Activated naive CD8-positive, alpha-beta T cell treated with anti-CD3 and anti-CD28 coated beads, Interleukin-2, amount 50 U/mL, for 24 hours (primary cell): ENCODE measurements around the gene HOXD3.

Source experiments
- ATAC-seq: fragments of 150-1000 bp; cut with Tn5 transposase; one replicate; pipeline ENCODE4 v1.10.0; 2021
- DNase-seq: peaks from one replicate; pipeline ENCODE4 v3.0.0; 2021
- H3K27ac Mint-ChIP-seq: one replicate; pipeline ENCODE4 v1.8.0; 2021; ENCODE audit warnings: mild to moderate bottlenecking, mixed read lengths
- H3K27me3 Mint-ChIP-seq: one replicate; pipeline ENCODE4 v1.8.0; 2021; ENCODE audit warnings: mixed read lengths
- H3K36me3 Mint-ChIP-seq: one replicate; pipeline ENCODE4 v1.8.0; 2021; ENCODE audit warnings: low read depth, mixed read lengths
- H3K4me1 Mint-ChIP-seq: one replicate; pipeline ENCODE4 v1.8.0; 2021; ENCODE audit warnings: mixed read lengths
- H3K4me3 Mint-ChIP-seq: one replicate; pipeline ENCODE4 v1.8.0; 2021; ENCODE audit warnings: mild to moderate bottlenecking, moderate library complexity, mixed read lengths
- H3K9me3 Mint-ChIP-seq: one replicate; pipeline ENCODE4 v1.8.0; 2021; ENCODE audit warnings: mixed read lengths

HOXD3 gene

DNA sequence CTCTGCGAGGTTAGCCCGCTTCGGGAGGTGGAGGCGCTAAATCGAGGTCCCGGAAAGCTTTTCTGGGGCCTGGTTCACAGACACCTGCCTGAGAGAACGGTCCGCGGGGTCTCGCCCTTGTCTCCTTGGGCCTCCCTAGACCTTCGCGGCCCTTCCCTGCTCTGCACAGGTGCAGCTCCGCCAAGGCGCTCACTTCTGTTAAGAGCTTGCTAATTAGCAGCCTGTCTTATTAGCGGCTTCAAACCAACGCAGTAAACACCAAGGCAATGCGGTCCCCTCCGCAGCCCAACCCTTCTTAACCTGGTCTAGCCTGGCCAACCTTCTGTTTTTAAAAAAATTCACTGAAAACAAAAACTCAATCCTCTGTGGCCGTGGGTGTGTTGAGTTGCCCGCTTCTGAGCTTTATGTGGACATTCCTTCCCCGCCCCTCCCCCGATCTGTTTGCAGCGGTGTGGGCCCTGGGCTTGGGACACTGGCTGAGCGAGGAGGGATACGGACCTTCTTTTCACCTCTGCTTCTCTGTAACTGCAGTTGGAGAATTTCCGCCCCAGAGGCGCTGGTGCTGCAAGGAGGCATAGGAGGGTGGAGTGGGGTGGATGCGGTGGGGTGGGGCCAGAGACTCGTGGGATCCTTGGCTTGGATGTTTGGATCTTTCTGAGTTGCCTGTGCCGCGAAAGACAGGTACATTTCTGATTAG is 9.2 kb upstream of the HOXD3 start:
- DNase-seq (no peak), ATAC-seq (no peak)
- Mint-ChIP-seq H3K36me3 (no peaks in the 10 kb centered on the region), H3K4me3 (no peak overlapping the region), H3K9me3 (no peaks in the 10 kb centered on the region), H3K27ac (no peak overlapping the region), H3K4me1 (peaks cover 3% of the 10 kb centered on the region), H3K27me3 (peaks cover 90% of the 10 kb centered on the region)

DNA sequence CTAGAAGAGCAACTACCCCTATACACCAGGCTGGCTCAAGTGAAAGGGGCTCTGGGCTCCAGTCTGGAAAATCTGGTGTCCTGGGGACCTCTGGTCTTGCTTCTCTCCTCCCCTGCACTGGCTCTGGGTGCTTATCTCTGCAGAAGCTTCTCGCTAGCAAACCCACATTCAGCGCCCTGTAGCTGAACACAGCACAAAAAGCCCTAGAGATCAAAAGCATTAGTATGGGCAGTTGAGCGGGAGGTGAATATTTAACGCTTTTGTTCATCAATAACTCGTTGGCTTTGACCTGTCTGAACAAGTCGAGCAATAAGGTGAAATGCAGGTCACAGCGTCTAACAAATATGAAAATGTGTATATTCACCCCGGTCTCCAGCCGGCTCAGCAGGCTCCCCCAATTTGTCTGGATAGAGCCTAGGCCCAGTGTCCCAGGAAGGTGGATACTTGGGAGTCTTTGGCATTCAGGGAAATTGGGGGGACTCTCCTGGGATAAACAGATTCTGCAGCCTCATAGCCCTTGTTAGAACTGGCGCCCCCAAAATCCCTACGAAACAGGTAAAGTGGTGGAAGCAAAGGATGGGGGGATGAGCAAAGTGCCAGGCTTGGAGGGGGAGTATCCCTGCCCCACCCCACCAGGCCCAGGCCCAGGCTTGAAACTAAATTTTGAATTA is 8.2 kb upstream of the HOXD3 start:
- Mint-ChIP-seq H3K27ac (no peak overlapping the region), H3K4me1 (peaks cover 3% of the 10 kb centered on the region), H3K27me3 (peaks cover 91% of the 10 kb centered on the region), H3K9me3 (no peaks in the 10 kb centered on the region), H3K4me3 (no peak overlapping the region), H3K36me3 (no peaks in the 10 kb centered on the region)
- ATAC-seq, result no peak
- DNase-seq, result no peak

DNA sequence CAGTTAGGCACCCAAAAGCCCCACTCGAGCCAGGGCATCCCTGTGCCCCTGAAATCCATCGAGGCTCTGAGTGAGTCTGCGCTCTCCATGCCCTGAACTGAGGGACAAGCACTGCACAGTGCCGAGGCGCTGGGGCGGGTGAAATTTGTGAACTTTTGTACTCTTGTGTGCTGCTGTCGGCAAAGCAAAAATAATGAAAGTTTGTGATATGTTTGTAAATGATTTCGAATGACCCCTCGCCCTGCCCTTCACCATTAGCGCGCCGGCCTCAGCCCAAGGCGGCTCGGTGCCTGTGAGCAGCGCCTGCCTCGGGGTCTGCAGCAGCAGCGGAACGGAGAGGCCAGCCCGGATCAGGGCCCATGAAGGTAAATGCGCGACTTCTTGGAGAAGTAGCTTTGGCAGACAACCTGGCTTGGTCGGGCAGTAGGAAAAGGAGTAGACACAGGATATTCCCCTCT is 7.6 kb upstream of the HOXD3 start:
- ATAC-seq (no peak), DNase-seq (no peak)
- Mint-ChIP-seq H3K36me3 (no peaks in the 10 kb centered on the region), H3K4me1 (peaks cover 3% of the 10 kb centered on the region), H3K4me3 (no peak overlapping the region), H3K27me3 (peaks cover 94% of the 10 kb centered on the region), H3K27ac (no peak overlapping the region), H3K9me3 (no peaks in the 10 kb centered on the region)

DNA sequence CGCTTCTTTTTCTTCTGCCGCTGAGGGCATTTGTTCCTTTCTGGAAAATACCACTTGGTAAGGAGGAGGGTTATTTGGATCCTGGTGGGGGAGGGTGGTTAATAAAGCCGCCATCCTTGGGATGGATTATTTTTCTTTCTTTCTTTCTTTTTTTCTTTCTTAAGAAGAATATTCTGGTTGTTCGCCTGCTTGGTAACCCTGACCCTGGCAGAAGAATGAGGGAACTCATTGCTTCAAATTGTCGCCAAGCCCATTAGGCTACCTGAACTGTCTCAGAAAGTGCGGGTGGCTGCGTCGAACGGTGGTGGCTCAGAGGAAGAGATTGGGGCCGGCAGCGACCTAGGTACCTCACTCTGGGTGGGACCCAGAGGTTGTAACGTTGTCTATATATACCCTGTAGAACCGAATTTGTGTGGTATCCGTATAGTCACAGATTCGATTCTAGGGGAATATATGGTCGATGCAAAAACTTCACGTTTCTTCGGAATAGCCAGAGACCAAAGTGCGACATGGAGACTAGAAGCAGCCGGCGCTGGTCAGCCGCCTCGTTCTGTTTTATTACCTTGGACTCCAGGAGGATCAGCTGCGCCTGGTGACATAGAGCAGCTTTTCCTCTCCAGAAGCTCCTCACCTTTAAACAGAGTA is 7.0 kb upstream of the HOXD3 start:
- ATAC-seq (no peak), DNase-seq (no peak)
- Mint-ChIP-seq H3K27me3 (peaks cover 93% of the 10 kb centered on the region), H3K27ac (no peak overlapping the region), H3K4me3 (no peak overlapping the region), H3K9me3 (no peaks in the 10 kb centered on the region), H3K36me3 (no peaks in the 10 kb centered on the region), H3K4me1 (peaks cover 3% of the 10 kb centered on the region)

DNA sequence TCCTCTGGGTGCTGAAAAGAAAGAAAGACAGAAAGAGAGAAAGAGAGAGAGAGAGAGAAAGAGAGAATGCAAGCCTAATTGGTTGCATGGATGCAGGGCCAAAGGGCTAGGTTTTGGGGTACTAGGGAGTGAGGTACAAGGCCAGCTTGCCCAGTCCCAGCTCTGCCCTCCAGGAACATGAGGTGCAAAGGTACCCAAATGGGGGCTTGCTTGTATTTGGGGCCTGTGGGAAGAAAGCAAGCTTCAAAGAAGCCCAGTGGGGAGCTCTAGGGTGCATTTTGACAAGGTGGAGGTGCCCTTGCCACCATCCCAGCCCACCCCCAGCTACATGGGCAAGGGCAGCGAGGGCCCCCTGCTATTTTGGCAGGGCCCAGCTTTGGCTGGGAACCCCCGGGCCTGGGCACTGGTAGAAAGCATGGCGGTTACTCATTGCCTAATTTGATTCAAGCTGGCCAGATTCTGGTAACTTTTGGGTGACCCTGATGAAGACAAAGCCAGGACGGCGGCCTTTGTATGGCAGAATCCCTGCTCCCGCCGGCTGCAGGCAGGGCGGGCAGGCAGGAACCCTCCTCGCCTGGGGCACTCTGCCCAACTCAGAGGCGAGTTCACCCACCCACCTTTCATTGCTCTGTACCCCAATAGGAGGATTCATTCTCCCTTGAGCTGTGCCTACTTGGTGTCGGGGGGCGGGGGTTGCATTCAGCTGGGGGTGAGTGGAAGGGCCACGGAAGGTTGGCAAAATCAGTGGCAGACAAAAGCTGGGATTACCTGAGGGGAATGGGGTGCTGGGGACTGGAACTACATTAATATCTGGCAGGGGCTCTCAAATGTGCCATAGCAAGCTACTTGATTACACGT is 6.3 kb upstream of the HOXD3 start:
- no peak overlapping the region for H3K4me3 Mint-ChIP-seq

DNA sequence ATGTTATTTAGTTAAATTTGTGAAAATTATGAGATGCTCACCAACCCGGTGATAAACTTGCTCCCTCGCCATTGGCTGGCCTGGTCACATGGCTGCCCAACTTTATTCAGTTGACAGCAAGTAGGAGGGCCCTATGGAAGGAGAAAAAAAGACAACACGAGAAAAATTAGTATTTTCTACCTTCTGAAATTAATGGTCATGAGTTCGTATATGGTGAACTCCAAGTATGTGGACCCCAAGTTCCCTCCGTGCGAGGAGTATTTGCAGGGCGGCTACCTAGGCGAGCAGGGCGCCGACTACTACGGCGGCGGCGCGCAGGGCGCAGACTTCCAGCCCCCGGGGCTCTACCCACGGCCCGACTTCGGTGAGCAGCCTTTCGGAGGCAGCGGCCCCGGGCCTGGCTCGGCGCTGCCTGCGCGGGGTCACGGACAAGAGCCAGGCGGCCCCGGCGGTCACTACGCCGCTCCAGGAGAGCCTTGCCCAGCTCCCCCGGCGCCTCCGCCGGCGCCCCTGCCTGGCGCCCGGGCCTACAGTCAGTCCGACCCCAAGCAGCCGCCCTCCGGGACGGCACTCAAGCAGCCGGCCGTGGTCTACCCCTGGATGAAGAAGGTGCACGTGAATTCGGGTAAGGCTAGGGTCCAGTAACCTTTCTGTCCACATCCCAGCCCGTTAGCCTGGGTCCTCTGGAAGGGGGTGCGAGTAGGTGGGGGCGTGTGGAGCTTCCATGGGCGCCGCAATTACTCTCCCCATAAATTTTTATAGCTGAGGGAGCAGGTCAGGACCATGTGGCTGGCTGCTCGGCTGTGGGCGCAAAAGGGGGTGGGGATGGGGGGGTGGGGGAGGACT is 5.4 kb upstream of the HOXD3 start, which contains the start of gene HOXD4:
Gene HOXD4, plus strand, starts transcription at position 109 of the 846 bp plus-strand sequence. Its CDS starts 84 bp downstream, at position 193.
- DNase-seq (no peak), ATAC-seq (no peak)
- peaks cover 93% of the 10 kb centered on the region for H3K27me3 Mint-ChIP-seq
- no peaks in the 10 kb centered on the region for H3K36me3 Mint-ChIP-seq
- H3K9me3 Mint-ChIP-seq, result no peaks in the 10 kb centered on the region
- peaks cover 3% of the 10 kb centered on the region for H3K4me1 Mint-ChIP-seq
- no peak within 1 kb of the TSS for H3K27ac Mint-ChIP-seq
- H3K4me3 Mint-ChIP-seq, result no peak within 1 kb of the TSS

More for the DNA sequence above, 6.3 kb upstream of the HOXD3 start:
- H3K27ac Mint-ChIP-seq, result no peak overlapping the region
- no peaks in the 10 kb centered on the region for H3K9me3 Mint-ChIP-seq
- ATAC-seq (no peak), DNase-seq (no peak)
- peaks cover 93% of the 10 kb centered on the region for H3K27me3 Mint-ChIP-seq
- H3K36me3 Mint-ChIP-seq, result no peaks in the 10 kb centered on the region
- H3K4me1 Mint-ChIP-seq, result peaks cover 3% of the 10 kb centered on the region

DNA sequence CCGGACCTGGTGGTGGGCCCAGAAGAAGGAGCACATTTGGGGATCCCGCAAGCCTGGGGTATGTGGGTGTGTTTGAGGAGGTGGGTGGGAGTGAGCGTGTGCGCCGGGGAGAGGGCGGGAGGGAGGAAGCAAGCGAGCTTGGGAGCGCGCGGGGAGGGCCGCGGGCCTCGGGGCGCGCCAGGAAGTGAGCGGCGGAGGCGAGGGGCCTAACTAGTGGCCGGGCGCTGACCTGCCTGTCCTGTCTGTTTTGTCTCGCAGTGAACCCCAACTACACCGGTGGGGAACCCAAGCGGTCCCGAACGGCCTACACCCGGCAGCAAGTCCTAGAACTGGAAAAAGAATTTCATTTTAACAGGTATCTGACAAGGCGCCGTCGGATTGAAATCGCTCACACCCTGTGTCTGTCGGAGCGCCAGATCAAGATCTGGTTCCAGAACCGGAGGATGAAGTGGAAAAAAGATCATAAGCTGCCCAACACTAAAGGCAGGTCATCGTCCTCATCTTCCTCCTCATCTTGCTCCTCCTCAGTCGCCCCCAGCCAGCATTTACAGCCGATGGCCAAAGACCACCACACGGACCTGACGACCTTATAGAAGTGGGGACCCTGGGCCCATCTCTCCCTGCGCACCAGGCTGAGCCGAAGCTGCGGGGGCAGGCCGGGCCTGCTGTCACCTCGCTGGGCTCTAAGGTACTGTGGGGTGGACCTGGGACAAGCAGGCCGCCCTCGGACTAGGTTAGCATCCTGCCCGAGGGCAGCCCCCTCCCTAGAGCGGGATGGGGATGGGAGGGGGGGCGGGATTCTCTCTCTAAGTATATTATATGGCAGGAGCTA is 4.5 kb upstream of the HOXD3 start:
- no peak for ATAC-seq
- no peak overlapping the region for H3K27ac Mint-ChIP-seq
- H3K4me3 Mint-ChIP-seq, result no peak overlapping the region
- peaks cover 5% of the 10 kb centered on the region for H3K4me1 Mint-ChIP-seq
- no peaks in the 10 kb centered on the region for H3K9me3 Mint-ChIP-seq
- no peak for DNase-seq
- H3K36me3 Mint-ChIP-seq, result no peaks in the 10 kb centered on the region
- H3K27me3 Mint-ChIP-seq, result peaks cover 89% of the 10 kb centered on the region

DNA sequence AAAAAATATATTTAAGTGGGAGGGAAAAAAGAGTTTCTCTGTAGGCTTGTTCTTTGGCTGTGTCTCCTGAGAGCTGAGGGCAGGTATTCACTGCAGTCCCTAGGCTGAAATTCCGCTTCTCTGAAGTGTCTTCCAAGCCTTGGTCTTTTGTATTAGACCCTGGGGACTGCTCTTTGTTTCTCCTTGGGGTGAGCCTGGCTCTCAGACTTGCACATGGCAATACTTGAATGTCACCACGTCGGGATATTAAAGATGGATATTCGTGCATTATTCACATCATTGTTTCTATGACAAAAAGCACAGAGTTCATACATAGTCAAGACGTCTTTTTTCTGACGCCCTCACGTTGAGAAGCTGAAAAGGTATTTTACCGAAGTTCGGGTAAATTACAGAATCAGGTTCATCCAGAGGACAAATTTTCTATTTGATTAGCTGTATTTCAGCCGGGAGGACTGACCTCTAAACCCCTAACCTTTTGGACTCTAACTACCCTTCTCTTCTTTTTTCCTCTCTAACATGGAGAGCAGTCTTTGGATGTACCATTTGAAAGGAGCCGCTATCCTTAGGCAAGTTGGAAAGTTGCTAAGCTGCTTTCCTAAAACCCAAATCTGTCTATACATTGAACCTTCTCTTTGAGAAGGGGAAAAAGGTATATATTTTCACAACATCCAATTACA is 2.4 kb upstream of the HOXD3 start:
- no peak for ATAC-seq
- no peak overlapping the region for H3K27ac Mint-ChIP-seq
- H3K27me3 Mint-ChIP-seq, result peaks cover 86% of the 10 kb centered on the region
- H3K36me3 Mint-ChIP-seq, result no peaks in the 10 kb centered on the region
- DNase-seq, result no peak
- peaks cover 15% of the 10 kb centered on the region for H3K4me1 Mint-ChIP-seq
- H3K9me3 Mint-ChIP-seq, result no peaks in the 10 kb centered on the region
- no peak overlapping the region for H3K4me3 Mint-ChIP-seq

DNA sequence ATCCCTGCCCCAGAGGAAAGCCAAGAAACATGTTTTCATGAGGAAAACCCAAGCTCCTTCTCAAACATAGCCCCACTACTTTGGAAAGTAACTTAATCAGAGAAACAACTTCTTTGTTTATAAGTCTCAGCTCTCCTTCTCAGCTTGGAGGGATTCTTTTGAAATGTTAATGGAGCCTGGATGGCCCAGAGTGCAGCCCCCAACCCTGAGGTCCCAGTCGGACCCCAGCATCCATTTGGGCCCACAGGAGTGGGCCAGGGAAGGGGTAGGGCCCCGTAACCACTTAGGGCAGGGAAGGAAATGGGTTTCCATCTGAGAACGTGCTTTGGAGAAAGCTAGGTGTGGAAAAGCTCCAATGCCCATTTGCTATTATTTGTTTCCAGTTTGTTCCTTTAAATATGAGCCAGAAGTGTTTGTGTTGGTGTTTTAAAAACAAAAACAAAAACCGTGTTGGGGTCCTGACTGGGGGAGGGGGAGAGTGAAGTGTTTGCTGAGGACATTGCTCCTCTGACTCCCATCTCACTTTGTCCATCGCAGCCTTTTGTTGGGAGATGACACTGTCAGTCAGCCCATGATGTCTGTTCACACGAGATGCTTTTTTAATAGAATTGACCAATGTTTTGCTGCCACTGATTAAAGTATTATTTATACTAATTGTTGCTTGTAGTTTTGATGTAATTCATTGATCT is 1.6 kb upstream of the HOXD3 start:
- H3K4me3 Mint-ChIP-seq, result no peak overlapping the region
- ATAC-seq (no peak), DNase-seq (no peak)
- H3K27ac Mint-ChIP-seq, result no peak overlapping the region
- peaks cover 85% of the 10 kb centered on the region for H3K27me3 Mint-ChIP-seq
- H3K9me3 Mint-ChIP-seq, result no peaks in the 10 kb centered on the region
- H3K36me3 Mint-ChIP-seq, result no peaks in the 10 kb centered on the region
- peaks cover 15% of the 10 kb centered on the region for H3K4me1 Mint-ChIP-seq

DNA sequence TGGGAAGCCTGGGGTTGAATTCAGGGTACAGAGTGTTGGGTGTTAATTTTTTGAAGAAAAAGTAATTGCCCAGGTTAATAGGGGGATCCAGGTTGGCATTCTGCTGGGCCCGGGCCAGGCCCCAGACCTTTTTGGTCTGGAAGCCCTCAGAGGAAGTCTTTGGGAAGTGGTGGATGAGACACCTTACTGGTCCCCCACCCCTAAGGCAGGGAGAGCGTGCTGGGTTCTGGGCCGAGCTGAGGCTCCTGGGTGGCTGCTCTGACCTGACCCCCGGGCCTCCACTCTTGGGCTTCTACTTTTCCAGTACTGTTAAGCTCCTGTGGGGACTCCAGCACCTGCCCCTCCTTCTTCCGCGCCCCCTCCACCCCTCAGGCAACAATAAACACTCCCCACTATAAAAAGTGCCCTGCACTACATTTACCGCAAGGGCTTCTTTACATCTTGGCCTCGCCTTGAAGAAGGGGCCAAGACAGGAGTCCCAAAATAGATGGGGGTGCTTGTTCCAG is 753 bp upstream of the HOXD3 start:
- Mint-ChIP-seq H3K27ac (no peak overlapping the region), H3K9me3 (no peaks in the 10 kb centered on the region), H3K36me3 (no peaks in the 10 kb centered on the region), H3K4me1 (peaks cover 15% of the 10 kb centered on the region), H3K27me3 (peaks cover 84% of the 10 kb centered on the region), H3K4me3 (no peak overlapping the region)
- ATAC-seq (no peak), DNase-seq (no peak)

DNA sequence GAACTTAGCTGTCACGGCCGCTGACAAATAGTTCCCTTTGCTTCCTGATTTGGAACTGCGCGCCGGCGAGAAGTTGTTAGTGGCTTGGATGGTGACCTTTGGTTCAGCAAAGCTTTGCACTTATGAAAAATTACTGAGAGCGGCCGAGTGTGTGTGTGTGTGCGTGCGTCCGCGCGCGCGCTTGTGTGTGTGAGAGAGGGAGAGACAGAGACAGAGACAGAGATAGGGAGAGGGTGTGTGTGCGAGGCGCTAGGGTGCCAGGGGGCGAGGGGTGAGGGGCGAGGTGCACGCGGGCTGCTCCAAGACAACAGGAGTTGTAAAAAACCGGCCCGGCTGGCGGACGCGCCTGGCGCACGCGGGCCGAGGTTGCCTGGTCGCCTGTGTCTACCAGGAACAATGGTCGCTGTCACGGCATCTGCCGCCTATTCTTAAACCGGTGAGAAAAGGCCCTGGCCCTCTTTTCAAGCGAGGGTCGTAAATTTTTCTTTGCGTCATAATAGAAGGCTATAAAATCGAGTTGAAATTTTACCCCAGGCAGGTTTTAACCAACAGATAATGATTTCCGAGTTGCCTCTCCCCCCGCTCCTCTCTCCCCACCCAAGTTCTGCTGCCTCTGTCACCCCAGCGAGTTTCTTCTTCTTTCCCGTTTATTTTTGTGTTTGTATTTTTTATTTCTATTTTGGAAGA is 535 bp downstream of the HOXD3 start:
- H3K9me3 Mint-ChIP-seq, result no peaks in the 10 kb centered on the region
- DNase-seq (no peak), ATAC-seq (no peak)
- H3K4me1 Mint-ChIP-seq, result peaks cover 12% of the 10 kb centered on the region
- peak overlapping the region; percentile 27 for H3K27ac Mint-ChIP-seq
- H3K27me3 Mint-ChIP-seq, result peaks cover 87% of the 10 kb centered on the region
- H3K36me3 Mint-ChIP-seq, result no peaks in the 10 kb centered on the region
- peak overlapping the region; percentile 52 for H3K4me3 Mint-ChIP-seq

DNA sequence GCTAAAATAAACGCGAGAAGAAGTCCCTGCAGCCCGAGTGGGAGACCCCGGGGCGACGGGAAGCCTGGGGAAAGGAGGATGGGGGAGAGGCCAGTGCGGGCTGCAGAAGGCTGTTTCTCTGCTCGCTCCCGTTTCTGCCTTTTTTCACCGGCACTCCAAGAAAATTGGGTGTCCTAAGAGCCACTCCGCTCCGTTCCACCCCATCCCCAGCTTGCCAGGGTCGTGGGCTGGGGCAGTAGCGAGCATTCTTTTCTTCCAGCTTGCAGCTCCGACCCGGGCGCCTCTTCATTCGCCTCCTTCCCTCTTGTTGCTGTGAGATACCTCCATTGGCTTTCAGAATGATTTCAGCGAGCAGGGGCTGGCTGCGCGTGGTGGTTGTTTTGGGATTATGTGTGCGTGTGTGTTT is 1.1 kb downstream of the HOXD3 start:
- no peak for DNase-seq
- Mint-ChIP-seq H3K9me3 (no peaks in the 10 kb centered on the region), H3K36me3 (no peaks in the 10 kb centered on the region), H3K27me3 (peaks cover 86% of the 10 kb centered on the region), H3K4me1 (peaks cover 12% of the 10 kb centered on the region), H3K4me3 (no peak overlapping the region), H3K27ac (peak overlapping the region; percentile 27)
- no peak for ATAC-seq
